A549 (cell line): ENCODE measurements around the gene NTM. TPM values are rescaled to one million over a fixed set of nuclear protein-coding genes. Genes with fewer than 3 reads are reported as not detected.

ENCODE experiments used
- ATAC-seq, 2 experiments: fragments of 200-7000 bp in 1 of 2; fragments of >200 bp in 1 of 2; cut with Nextera tagmentation in 1 of 2; cut with Tn5 transposase in 1 of 2; 3 replicates each; pipeline versions ENCODE4 v1.8.0 to v1.9.1; 2018 to 2020; ENCODE audit warnings: mild to moderate bottlenecking in 1 of 2, moderate library complexity in 1 of 2
- CTCF ChIA-PET: fragments of 300-600 bp; sonication (Branson Sonifier 250); formaldehyde crosslinking; extraction: SDS; loops from one replicate; lab custom pipeline; 2021; ENCODE audit warnings: antibody characterized with exemption, inconsistent platforms; lab: Yijun Ruan, JAX
- POLR2A ChIA-PET: fragments of 350-600 bp; formaldehyde crosslinking; extraction: SDS; loops from one replicate; lab custom pipeline; 2021; ENCODE audit warnings: antibody characterized with exemption, inconsistent platforms; lab: Yijun Ruan, JAX
- DNase-seq, 2 experiments: peaks; one replicate each; pipeline versions ENCODE4 v3.0.0 to v3.0.0-alpha.2; 2011 to 2016; ENCODE audit warnings: low read depth in 1 of 2, low spot score in 1 of 2
- FAIRE-seq: peaks from 2 replicates; lab custom pipeline; 2011; peaks lifted over from hg19 to GRCh38; lab: Jason Lieb, UNC
- H3K27ac ChIP-seq, 2 experiments: fragments of >200 bp; sonication (Bioruptor Twin); formaldehyde crosslinking; 3 replicates each; pipeline ENCODE4 v1.5.1; 2016 to 2017
- H3K4me1 ChIP-seq: fragments of >200 bp; sonication (Bioruptor Twin); formaldehyde crosslinking; 3 replicates; pipeline ENCODE4 v1.6.1; 2016
- H3K4me2 ChIP-seq: fragments of >200 bp; sonication (Bioruptor Twin); formaldehyde crosslinking; 3 replicates; pipeline ENCODE4 v1.6.1; 2016
- H3K4me3 ChIP-seq: fragments of >200 bp; sonication (Bioruptor Twin); formaldehyde crosslinking; 3 replicates; pipeline ENCODE4 v1.5.1; 2016
- H3K9me3 ChIP-seq: fragments of >200 bp; sonication (Bioruptor Twin); formaldehyde crosslinking; 3 replicates; pipeline ENCODE4 v1.6.1; 2016
- BHLHE40 ChIP-seq: IDR thresholded peaks from 2 replicates; pipeline ENCODE4 v1.6.1; 2012; ENCODE audit warnings: low read depth, low read length, inconsistent platforms
- CBX2 ChIP-seq: fragments of 200-600 bp; sonication (generic); IDR thresholded peaks from 2 replicates; pipeline ENCODE4 v1.6.1; 2016; ENCODE audit warnings: low read depth, mild to moderate bottlenecking, borderline replicate concordance
- CBX8 ChIP-seq: fragments of 200-600 bp; sonication (generic); IDR thresholded peaks from 2 replicates; pipeline ENCODE4 v1.6.1; 2016
- CHD2 ChIP-seq: fragments of 150-350 bp; IDR thresholded peaks from 2 replicates; pipeline ENCODE4 v1.6.1; 2014; ENCODE audit warnings: low read length; ENCODE audit not compliant: partially characterized antibody
- CHD4 ChIP-seq: fragments of 200-600 bp; sonication (generic); IDR thresholded peaks from 2 replicates; pipeline ENCODE4 v1.6.1; 2016; ENCODE audit warnings: antibody characterized with exemption, mild to moderate bottlenecking, borderline replicate concordance
- EHF ChIP-seq: fragments of 250-450 bp; sonication (Bioruptor Pico); IDR thresholded peaks from 2 replicates; pipeline ENCODE4 v1.5.0; 2020; ENCODE audit warnings: mild to moderate bottlenecking
- EHMT2 ChIP-seq: fragments of 200-600 bp; sonication (generic); IDR thresholded peaks from 2 replicates; pipeline ENCODE4 v1.6.1; 2016; ENCODE audit warnings: antibody characterized with exemption, low read depth, mild to moderate bottlenecking, moderate library complexity
- ELK1 ChIP-seq: fragments of 150-350 bp; IDR thresholded peaks from 2 replicates; pipeline ENCODE4 v1.6.1; 2014; ENCODE audit warnings: low read depth, mild to moderate bottlenecking, low read length
- HOXB13 ChIP-seq: fragments of 250-450 bp; sonication (Bioruptor Pico); IDR thresholded peaks from 2 replicates; pipeline ENCODE4 v1.5.0; 2020; ENCODE audit warnings: low read depth, mild to moderate bottlenecking, moderate library complexity
- JUN ChIP-seq, 2 experiments: fragments of >200 bp; sonication (Bioruptor Twin); formaldehyde crosslinking; IDR thresholded peaks; 2 replicates in 1 of 2; 3 replicates in 1 of 2; pipeline ENCODE4 v1.6.1; 2016 to 2017
- KDM1A ChIP-seq: fragments of 200-600 bp; sonication (generic); IDR thresholded peaks from 2 replicates; pipeline ENCODE4 v1.6.1; 2016; ENCODE audit warnings: low read depth, mild to moderate bottlenecking
- MAFK ChIP-seq: fragments of 450-650 bp; IDR thresholded peaks from 2 replicates; pipeline ENCODE4 v1.6.1; 2014; ENCODE audit not compliant: partially characterized antibody
- MAZ ChIP-seq: fragments of 150-350 bp; IDR thresholded peaks from 2 replicates; pipeline ENCODE4 v1.6.1; 2014; ENCODE audit warnings: antibody characterized with exemption, low read depth, low read length, borderline replicate concordance
- NR3C1 ChIP-seq: fragments of >200 bp; sonication (Bioruptor Twin); formaldehyde crosslinking; IDR thresholded peaks from 3 replicates; pipeline ENCODE4 v1.6.1; 2017
- PHF8 ChIP-seq: fragments of 200-600 bp; sonication (generic); IDR thresholded peaks from 2 replicates; pipeline ENCODE4 v1.6.1; 2016; ENCODE audit warnings: low read depth, mild to moderate bottlenecking, antibody characterized with exemption, moderate library complexity, borderline replicate concordance
- POLR2A ChIP-seq: IDR thresholded peaks from 2 replicates; pipeline ENCODE4 v1.6.1; 2012; ENCODE audit warnings: mild to moderate bottlenecking, low read length
- RCOR1 ChIP-seq: fragments of 150-350 bp; IDR thresholded peaks from 2 replicates; pipeline ENCODE4 v1.6.1; 2014; ENCODE audit warnings: antibody characterized with exemption, low read length, low read depth
- REST ChIP-seq: fragments of 200-600 bp; sonication (generic); IDR thresholded peaks from 2 replicates; pipeline ENCODE4 v1.6.1; 2016; ENCODE audit warnings: antibody characterized with exemption, mild to moderate bottlenecking, moderate library complexity
- RFX5 ChIP-seq: fragments of 450-650 bp; IDR thresholded peaks from 2 replicates; pipeline ENCODE4 v1.7.1; 2014; ENCODE audit warnings: antibody characterized with exemption, mild to moderate bottlenecking, moderate library complexity
- RNF2 ChIP-seq: fragments of 200-600 bp; sonication (generic); IDR thresholded peaks from 2 replicates; pipeline ENCODE4 v1.6.1; 2016; ENCODE audit warnings: low read depth, mild to moderate bottlenecking, antibody characterized with exemption, moderate library complexity, borderline replicate concordance
- USF2 ChIP-seq: fragments of 450-650 bp; IDR thresholded peaks from 2 replicates; pipeline ENCODE4 v1.6.1; 2014; ENCODE audit warnings: antibody characterized with exemption
- ZC3H11A ChIP-seq: fragments of 450-650 bp; IDR thresholded peaks from 2 replicates; pipeline ENCODE4 v1.6.1; 2014; ENCODE audit warnings: antibody characterized with exemption, mild to moderate bottlenecking
- ZSCAN20 ChIP-seq: fragments of 250-450 bp; sonication (Bioruptor Pico); IDR thresholded peaks from 2 replicates; pipeline ENCODE4 v1.8.0; 2022; ENCODE audit warnings: mild to moderate bottlenecking, moderate library complexity
- WGBS: methylation state at CpG from one replicate; pipeline ENCODE4 v1.1.6; 2017; ENCODE audit errors: missing lambda C conversion rate; 5-methylcytosine and 5-hydroxymethylcytosine counted together
- polyA plus RNA-seq, 4 experiments: library from polyadenylated mRNA; depleted of rRNA in 3 of 4; stranded (reverse); fragments of >200 nt; fragmentation: RNase III in 1 of 4; extraction: RNeasy Plus Mini Kit Qiagen cat#74134 plus additional on column Dnase treatment in 1 of 4; gene quantifications; 2 replicates in 3 of 4; 3 replicates in 1 of 4; pipeline ENCODE4 v1.2.3, GENCODE V29; 2011 to 2017
- TF ChIP-seq, protein P1 (sequence below): fragments of >200 bp; sonication (Bioruptor Twin); formaldehyde crosslinking; IDR thresholded peaks from 3 replicates; pipeline ENCODE4 v1.6.1; 2016
- TF ChIP-seq, protein P2 (sequence below): IDR thresholded peaks from 2 replicates; pipeline ENCODE4 v1.6.1; 2012; ENCODE audit warnings: low read depth, borderline replicate concordance

Gene NTM
- polyA plus RNA-seq, 2 of the 4 experiments (the other 2 are of a cell fraction) = not detected

DNA sequence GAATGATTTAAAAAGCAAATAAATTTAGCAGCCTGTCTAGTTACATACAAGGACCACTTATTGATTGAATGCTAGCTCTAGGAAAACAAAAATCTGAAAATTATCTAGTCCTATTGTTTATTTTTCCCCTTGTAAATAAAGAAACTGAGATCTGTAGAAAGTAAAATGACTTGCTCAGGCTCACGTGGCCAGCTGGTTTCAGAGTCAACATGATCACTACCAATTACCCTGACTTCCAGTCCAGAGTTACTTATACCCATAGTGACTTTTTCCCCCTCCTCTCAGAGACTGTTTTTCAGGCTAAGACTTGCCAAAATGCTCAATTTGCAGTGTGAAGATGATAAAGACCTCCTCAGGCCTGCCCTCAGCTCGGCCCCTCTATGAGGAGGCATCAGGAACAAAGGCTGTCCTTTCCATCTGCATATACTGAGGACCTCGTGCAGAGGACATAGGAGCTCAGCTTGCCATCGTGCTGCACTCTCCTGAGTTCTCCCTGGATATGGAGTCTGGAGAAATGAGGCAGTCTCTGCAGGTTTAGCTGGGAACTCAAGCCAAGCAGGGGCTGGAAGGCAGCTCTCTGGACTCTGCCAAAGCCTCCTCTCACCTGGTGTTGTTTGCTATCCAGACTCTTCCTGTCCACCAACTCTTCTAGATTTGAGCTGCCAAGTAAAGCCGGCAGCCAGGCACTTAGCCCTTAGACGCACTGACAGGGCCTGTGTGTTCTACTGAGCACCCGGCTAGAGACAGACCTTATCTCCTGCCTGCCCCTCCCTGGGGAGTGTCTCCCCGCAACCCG is 883.3 kb downstream of the NTM start:
- H3K4me2 ChIP-seq = no peak overlapping the region
- TF ChIP-seq BHLHE40 = no peak
- TF ChIP-seq NR3C1 = no peak
- TF ChIP-seq EHMT2 = no peak
- TF ChIP-seq ZC3H11A = no peak
- TF ChIP-seq POLR2A = no peak
- no peak for TF ChIP-seq CHD2
- TF ChIP-seq MAZ = no peak
- no peak for TF ChIP-seq ELK1
- TF ChIP-seq USF2 = no peak
- no peak for TF ChIP-seq KDM1A
- TF ChIP-seq, protein P1, sequence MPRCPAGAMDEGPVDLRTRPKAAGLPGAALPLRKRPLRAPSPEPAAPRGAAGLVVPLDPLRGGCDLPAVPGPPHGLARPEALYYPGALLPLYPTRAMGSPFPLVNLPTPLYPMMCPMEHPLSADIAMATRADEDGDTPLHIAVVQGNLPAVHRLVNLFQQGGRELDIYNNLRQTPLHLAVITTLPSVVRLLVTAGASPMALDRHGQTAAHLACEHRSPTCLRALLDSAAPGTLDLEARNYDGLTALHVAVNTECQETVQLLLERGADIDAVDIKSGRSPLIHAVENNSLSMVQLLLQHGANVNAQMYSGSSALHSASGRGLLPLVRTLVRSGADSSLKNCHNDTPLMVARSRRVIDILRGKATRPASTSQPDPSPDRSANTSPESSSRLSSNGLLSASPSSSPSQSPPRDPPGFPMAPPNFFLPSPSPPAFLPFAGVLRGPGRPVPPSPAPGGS = no peak
- no peak for TF ChIP-seq REST
- TF ChIP-seq, all 56 proteins: peak for 0
- FAIRE-seq (no peak), DNase-seq (no peak), ATAC-seq (no peak)
- Histone ChIP-seq H3K9me3 (no peaks in the 10 kb centered on the region), H3K27ac (no peak overlapping the region), H3K4me3 (no peak overlapping the region), H3K4me1 (no peaks in the 10 kb centered on the region)
- 5% methylated on average over 9 of the region's 9 CpGs for WGBS
- POLR2A ChIA-PET = no interaction called here
- CTCF ChIA-PET = no interaction called here

- DNase-seq (no peak), ATAC-seq (no peak), FAIRE-seq (no peak)
- Histone ChIP-seq H3K9me3 (no peaks in the 10 kb centered on the region), H3K27ac (no peak overlapping the region), H3K4me2 (no peak overlapping the region), H3K4me3 (no peak overlapping the region), H3K4me1 (no peaks in the 10 kb centered on the region)
- 58% methylated on average over 1 of the region's 1 CpG for WGBS
- POLR2A ChIA-PET = no interaction called here
- CTCF ChIA-PET = interaction anchor here (0.6 kb wide), 1 partner anchor 729 kb away, joined by 3 read pairs; no protein-coding TSS in a partner anchor
- no peak for TF ChIP-seq RCOR1
- no peak for TF ChIP-seq RNF2
- TF ChIP-seq JUN (IDR thresholded peaks at IDR 0.05) = no peak
- no peak for TF ChIP-seq CHD2
- TF ChIP-seq MAFK = no peak
- no peak for TF ChIP-seq RFX5
- TF ChIP-seq PHF8 = no peak
- TF ChIP-seq ZSCAN20 (CRISPR knock-in tag) = no peak
- TF ChIP-seq CHD4 = no peak
- TF ChIP-seq ZC3H11A = no peak
- no peak for TF ChIP-seq POLR2A
- no peak for TF ChIP-seq EHF (CRISPR knock-in tag)
- TF ChIP-seq KDM1A = no peak
- TF ChIP-seq CBX8 = no peak
- TF ChIP-seq BHLHE40 = no peak
- TF ChIP-seq REST = no peak
- no peak for TF ChIP-seq HOXB13
- TF ChIP-seq, protein P2, sequence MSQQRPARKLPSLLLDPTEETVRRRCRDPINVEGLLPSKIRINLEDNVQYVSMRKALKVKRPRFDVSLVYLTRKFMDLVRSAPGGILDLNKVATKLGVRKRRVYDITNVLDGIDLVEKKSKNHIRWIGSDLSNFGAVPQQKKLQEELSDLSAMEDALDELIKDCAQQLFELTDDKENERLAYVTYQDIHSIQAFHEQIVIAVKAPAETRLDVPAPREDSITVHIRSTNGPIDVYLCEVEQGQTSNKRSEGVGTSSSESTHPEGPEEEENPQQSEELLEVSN = no peak
- TF ChIP-seq CBX2 = no peak
Measured at GRCh38 chr11:132254906-132255305, 884.5 kb downstream of the NTM start.
